Spleen (tissue), 7 donors: ENCODE measurements around the gene IDI2.

Experiments
- POLR2A ChIP-seq, 3 donors: fragments of 450-650 bp; IDR thresholded peaks; one replicate each; pipeline ENCODE4 v1.5.1; 2017; ENCODE audit warnings: antibody characterized with exemption in 3 of 3, mild to moderate bottlenecking in 1 of 3
- TF ChIP-seq, protein P1 (sequence below), 11 experiments: fragments of 200-600 bp in 7 of 11; fragments of 450-650 bp in 4 of 11; sonication (generic) in 4 of 11; IDR thresholded peaks in 8 of 11; conservative IDR thresholded peaks in 3 of 11; 1 replicate in 7 of 11; 2 replicates in 4 of 11; pipeline versions ENCODE4 v1.4.0 to v1.8.0; 2016 to 2021; ENCODE audit warnings: antibody characterized with exemption in 11 of 11, inconsistent platforms in 4 of 11, mild to moderate bottlenecking in 1 of 11
- donor health status: DM: no; HTN: no; CAD: no; lungs with moderate emphysema.
- donor health status: DM: no; HTN: no; CAD: no.
- donor health status: DM: no; HTN: no; CAD: no.

DNA sequence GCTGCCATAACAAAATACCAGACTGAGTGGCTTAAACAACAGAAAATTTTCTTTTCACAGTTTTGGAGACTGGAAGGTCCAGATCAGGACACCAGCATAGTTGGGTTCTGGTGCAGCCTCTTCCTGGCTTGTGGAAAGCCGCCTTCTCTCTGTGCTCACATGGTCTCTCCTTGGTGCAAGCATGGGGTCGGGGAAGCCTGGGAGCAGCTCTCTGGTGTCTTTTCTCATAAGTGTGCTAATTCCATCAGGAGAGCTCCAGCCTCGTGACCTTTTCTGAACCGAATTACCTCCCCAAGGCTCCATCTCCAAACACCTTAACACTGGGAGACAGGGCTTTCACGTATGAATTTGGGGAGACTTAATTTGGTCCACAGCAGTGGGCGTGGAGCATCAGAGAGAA lies 42.3 kb downstream of the IDI2 start:
- TF ChIP-seq, protein P1, sequence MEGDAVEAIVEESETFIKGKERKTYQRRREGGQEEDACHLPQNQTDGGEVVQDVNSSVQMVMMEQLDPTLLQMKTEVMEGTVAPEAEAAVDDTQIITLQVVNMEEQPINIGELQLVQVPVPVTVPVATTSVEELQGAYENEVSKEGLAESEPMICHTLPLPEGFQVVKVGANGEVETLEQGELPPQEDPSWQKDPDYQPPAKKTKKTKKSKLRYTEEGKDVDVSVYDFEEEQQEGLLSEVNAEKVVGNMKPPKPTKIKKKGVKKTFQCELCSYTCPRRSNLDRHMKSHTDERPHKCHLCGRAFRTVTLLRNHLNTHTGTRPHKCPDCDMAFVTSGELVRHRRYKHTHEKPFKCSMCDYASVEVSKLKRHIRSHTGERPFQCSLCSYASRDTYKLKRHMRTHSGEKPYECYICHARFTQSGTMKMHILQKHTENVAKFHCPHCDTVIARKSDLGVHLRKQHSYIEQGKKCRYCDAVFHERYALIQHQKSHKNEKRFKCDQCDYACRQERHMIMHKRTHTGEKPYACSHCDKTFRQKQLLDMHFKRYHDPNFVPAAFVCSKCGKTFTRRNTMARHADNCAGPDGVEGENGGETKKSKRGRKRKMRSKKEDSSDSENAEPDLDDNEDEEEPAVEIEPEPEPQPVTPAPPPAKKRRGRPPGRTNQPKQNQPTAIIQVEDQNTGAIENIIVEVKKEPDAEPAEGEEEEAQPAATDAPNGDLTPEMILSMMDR (IDR thresholded peaks at IDR 0.05 in 8 of 11, conservative IDR thresholded peaks at IDR 0.05 in 3 of 11), result no peak
- no peak for TF ChIP-seq POLR2A (IDR thresholded peaks at IDR 0.05)
